NCI-H1105 (cell line): ENCODE results near the gene RIMBP3C.
A peak's percentile ranks its signal among the peaks of the same experiment; 100 is the strongest.
"Not testable (repeated sequence)": the region's sequence is repeated elsewhere in the genome, so short reads cannot be mapped to it uniquely, and the experiment has no call there.

Experiments
- DNase-seq: peaks from one replicate; lab custom pipeline; 2025; lab: John Stamatoyannopoulos, UW

RIMBP3C gene

GRCh38 chr22:21551361-21551760 is at the start of gene RIMBP3C:
Gene RIMBP3C (minus strand): TSS chr22:21551461. CDS start chr22:21550976, 485 bp downstream.
- DNase-seq = not testable (repeated sequence)

- no peak for DNase-seq
These were observed 48.0 kb upstream of the RIMBP3C start for GRCh38 chr22:21599053-21599893.

- no peak for DNase-seq
These were observed 47.0 kb upstream of the RIMBP3C start for GRCh38 chr22:21598302-21598701.

- not testable (repeated sequence) for DNase-seq
These were observed 45.3 kb upstream of the RIMBP3C start for GRCh38 chr22:21596356-21597135.

GRCh38 chr22:21594865-21595452 is 43.7 kb upstream of the RIMBP3C start:
- no peak for DNase-seq

GRCh38 chr22:21593406-21594232 is 42.4 kb upstream of the RIMBP3C start:
- DNase-seq = no peak

- DNase-seq = no peak
These were observed 41.2 kb upstream of the RIMBP3C start for GRCh38 chr22:21592422-21592821.

GRCh38 chr22:21591695-21592094 is 40.4 kb upstream of the RIMBP3C start:
- DNase-seq = no peak

- DNase-seq = no peak
These were observed 39.8 kb upstream of the RIMBP3C start for GRCh38 chr22:21590809-21591641.

- DNase-seq = no peak
These were observed 38.1 kb upstream of the RIMBP3C start for GRCh38 chr22:21589396-21589795.

GRCh38 chr22:21587803-21588611 is 36.7 kb upstream of the RIMBP3C start:
- DNase-seq = no peak

GRCh38 chr22:21585389-21585788 is 34.1 kb upstream of the RIMBP3C start:
- no peak for DNase-seq

- DNase-seq = peak; percentile 69
These were observed 31.8 kb upstream of the RIMBP3C start for GRCh38 chr22:21582801-21583740.

- not testable (repeated sequence) for DNase-seq
These were observed 29.9 kb upstream of the RIMBP3C start for GRCh38 chr22:21581009-21581713.

- not testable (repeated sequence) for DNase-seq
These were observed 29.4 kb upstream of the RIMBP3C start for GRCh38 chr22:21580623-21581007.

GRCh38 chr22:21579474-21579851 is 28.2 kb upstream of the RIMBP3C start:
- DNase-seq = no peak

GRCh38 chr22:21573750-21574494 is 22.7 kb upstream of the RIMBP3C start:
- DNase-seq = no peak
